Cardiac fibroblast (primary cell): ENCODE data around the gene PCDHGA5.
"Not testable (repeated sequence)": the region's sequence is repeated elsewhere in the genome, so short reads cannot be mapped to it uniquely, and the experiment has no call there.

Experiments
- DNase-seq, 2 donors: peaks; one replicate each; pipeline versions ENCODE4 v3.0.0 to v3.0.0-alpha.2; 2010; ENCODE audit warnings: low read depth in 2 of 2
- H3K4me3 ChIP-seq, 2 donors: replicated peaks in 1 of 2; 1 replicate in 1 of 2; 2 replicates in 1 of 2; pipeline ENCODE4 v1.5.1; 2011; ENCODE audit warnings: low read depth in 2 of 2, low read length in 2 of 2, mild to moderate bottlenecking in 2 of 2, moderate library complexity in 1 of 2
- TF ChIP-seq, protein P1 (sequence below): IDR thresholded peaks from one replicate; pipeline ENCODE4 v1.5.1; 2011; ENCODE audit warnings: low read depth, mild to moderate bottlenecking, low read length, inconsistent platforms

Gene PCDHGA5

DNA sequence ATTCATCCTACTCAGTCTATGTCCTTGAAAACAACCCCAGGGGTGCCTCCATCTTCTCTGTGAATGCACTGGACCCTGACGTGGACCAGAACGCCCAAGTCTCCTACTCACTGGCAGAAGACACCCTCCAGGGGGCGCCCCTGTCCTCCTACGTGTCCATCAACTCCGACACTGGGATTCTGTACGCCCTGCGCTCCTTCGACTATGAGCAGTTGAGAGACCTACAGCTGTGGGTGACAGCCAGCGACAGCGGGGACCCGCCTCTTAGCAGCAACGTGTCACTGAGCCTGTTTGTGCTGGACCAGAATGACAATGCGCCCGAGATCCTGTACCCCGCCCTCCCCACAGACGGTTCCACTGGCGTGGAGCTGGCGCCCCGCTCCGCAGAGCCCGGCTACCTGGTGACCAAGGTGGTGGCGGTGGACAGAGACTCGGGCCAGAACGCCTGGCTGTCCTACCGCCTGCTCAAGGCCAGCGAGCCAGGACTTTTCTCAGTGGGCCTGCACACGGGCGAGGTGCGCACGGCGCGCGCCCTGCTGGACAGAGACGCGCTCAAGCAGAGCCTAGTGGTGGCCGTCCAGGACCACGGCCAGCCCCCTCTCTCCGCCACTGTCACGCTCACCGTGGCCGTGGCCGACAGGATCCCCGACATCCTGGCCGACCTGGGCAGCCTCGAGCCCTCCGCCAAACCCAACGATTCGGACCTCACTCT lies 11.6 kb downstream of the PCDHGA5 start:
- not testable (repeated sequence) for H3K4me3 ChIP-seq, DNase-seq
- TF ChIP-seq, protein P1, sequence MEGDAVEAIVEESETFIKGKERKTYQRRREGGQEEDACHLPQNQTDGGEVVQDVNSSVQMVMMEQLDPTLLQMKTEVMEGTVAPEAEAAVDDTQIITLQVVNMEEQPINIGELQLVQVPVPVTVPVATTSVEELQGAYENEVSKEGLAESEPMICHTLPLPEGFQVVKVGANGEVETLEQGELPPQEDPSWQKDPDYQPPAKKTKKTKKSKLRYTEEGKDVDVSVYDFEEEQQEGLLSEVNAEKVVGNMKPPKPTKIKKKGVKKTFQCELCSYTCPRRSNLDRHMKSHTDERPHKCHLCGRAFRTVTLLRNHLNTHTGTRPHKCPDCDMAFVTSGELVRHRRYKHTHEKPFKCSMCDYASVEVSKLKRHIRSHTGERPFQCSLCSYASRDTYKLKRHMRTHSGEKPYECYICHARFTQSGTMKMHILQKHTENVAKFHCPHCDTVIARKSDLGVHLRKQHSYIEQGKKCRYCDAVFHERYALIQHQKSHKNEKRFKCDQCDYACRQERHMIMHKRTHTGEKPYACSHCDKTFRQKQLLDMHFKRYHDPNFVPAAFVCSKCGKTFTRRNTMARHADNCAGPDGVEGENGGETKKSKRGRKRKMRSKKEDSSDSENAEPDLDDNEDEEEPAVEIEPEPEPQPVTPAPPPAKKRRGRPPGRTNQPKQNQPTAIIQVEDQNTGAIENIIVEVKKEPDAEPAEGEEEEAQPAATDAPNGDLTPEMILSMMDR = peak; percentile 9

DNA sequence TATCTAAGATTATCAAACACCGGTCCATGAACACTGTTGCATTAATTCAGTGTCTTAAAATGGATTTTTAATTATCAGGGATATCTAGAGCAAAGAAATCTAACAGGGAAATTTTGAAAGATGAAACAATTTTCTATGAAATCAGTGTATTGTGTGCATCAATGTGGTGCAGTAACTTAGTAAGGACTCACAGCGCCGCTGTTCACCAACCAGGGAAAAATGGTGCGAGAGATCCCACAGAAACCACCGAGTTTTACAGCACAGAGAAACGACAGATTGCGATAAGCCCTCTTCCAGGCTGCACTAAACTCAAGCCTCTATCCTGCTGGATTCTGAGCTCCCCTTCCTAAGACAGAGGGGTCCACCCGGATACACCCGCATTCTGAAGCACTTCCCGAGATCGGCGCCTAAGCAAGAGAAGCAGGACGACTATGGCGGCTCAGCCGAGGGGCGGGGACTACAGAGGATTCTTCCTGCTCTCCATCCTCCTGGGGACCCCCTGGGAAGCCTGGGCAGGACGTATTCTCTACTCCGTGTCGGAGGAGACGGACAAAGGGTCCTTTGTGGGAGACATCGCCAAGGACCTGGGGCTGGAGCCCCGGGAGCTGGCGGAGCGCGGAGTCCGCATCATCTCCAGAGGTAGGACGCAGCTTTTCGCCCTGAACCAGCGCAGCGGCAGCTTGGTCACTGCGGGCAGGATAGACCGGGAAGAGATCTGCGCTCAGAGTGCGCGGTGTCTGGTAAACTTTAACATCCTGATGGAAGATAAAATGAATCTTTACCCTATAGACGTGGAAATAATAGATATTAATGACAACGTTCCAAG lies 18.7 kb downstream of the PCDHGA5 start, which contains the start of gene PCDHGA7:
Gene PCDHGA7 (plus strand): TSS at position 274 of the 826 bp plus-strand sequence. CDS start 158 bp downstream, at position 432.
- DNase-seq = peak; percentile 48 to 64
- peak within 1 kb of the TSS; percentile 47 to 62 for H3K4me3 ChIP-seq
- TF ChIP-seq, protein P1 = peak; percentile 61

DNA sequence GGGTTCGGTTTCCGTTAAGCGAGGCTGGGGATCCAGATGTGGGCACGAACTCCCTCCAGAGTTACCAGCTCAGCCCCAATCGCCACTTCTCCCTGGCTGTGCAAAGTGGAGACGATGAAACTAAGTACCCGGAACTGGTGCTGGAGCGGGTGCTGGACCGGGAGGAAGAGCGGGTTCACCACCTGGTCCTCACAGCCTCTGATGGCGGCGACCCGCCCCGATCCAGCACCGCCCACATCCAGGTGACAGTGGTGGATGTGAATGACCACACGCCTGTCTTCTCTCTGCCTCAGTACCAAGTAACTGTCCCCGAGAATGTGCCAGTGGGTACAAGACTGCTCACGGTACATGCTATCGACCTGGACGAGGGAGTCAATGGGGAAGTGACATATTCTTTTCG lies 19.4 kb downstream of the PCDHGA5 start:
- TF ChIP-seq, protein P1 = no peak
- DNase-seq = no peak
- H3K4me3 ChIP-seq = peak overlapping the region; percentile 47 to 62

DNA sequence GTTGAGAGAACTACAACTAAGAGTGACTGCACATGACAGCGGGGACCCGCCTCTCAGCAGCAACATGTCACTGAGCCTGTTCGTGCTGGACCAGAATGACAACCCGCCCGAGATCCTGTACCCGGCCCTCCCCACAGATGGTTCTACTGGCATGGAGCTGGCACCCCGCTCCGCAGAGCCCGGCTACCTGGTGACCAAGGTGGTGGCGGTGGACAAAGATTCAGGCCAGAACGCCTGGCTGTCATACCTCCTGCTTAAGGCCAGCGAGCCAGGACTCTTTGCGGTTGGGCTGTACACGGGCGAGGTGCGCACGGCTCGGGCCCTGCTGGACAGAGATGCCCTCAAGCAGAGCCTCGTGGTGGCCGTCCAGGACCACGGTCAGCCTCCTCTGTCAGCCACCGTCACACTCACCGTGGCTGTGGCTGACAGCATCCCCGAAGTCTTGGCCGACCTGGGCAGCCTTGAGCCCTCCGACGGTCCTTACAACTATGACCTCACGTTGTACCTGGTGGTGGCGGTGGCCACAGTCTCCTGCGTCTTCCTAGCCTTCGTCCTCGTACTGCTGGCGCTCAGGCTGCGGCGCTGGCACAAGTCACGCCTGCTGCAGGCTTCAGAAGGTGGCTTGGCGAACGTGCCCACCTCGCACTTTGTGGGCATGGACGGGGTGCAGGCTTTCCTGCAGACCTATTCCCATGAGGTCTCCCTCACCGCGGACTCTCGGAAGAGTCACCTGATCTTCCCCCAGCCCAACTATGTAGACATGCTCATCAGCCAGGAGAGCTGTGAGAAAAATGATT lies 20.7 kb downstream of the PCDHGA5 start:
- DNase-seq = no peak
- TF ChIP-seq, protein P1 = no peak
- no peak overlapping the region for H3K4me3 ChIP-seq

DNA sequence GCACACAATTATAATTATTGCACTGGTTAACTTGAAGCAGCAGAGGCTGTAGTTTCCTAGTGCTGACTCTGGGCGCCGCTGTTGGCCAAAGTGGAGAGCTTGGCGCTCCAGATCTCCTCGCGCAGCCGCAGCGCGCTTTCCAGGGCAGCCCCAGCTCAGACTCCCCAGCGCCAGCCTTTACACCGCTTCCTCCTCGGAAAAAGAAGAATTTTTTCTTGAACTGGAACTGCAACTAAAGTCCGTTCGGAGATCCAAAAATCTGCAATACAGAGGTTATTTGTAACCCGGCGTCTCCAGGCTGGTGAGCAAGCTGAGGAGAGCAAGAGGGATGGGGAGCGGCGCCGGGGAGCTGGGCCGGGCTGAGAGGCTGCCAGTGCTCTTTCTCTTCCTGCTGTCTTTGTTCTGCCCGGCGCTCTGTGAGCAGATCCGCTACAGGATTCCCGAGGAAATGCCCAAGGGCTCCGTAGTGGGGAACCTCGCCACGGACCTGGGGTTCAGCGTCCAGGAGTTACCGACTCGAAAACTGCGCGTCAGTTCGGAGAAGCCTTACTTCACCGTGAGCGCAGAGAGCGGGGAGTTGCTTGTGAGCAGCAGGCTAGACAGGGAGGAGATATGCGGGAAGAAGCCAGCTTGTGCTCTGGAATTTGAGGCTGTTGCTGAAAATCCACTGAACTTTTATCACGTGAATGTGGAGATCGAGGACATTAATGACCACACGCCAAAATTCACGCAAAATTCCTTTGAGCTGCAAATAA lies 23.8 kb downstream of the PCDHGA5 start, which contains the start of gene PCDHGB4:
Gene PCDHGB4 (plus strand): TSS at position 142 of the 755 bp plus-strand sequence. CDS start 187 bp downstream, at position 329.
- TF ChIP-seq, protein P1 = peak; percentile 62
- H3K4me3 ChIP-seq = peak within 1 kb of the TSS; percentile 16 to 42
- DNase-seq = peak; percentile 52 to 69

DNA sequence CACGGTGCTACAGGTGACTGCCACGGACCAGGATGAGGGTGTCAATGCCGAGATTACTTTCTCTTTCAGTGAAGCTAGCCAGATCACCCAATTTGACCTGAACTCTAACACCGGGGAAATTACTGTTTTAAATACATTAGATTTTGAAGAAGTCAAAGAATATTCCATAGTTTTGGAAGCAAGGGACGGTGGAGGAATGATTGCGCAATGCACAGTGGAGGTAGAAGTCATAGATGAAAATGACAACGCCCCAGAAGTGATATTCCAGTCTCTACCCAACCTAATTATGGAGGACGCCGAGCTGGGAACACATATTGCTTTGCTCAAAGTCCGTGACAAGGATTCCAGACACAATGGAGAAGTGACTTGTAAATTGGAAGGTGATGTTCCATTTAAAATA lies 24.7 kb downstream of the PCDHGA5 start:
- DNase-seq = no peak
- no peak overlapping the region for H3K4me3 ChIP-seq
- TF ChIP-seq, protein P1 = no peak
